ENCODE data around the gene SUSD5.
"Not testable (repeated sequence)": the region's sequence is repeated elsewhere in the genome, so short reads cannot be mapped to it uniquely, and the experiment has no call there.

The SUSD5 gene

GRCh38 chr3:33186524-33187367 is 31.9 kb downstream of the SUSD5 start:
- in situ Hi-C loops (cut with MboI; ENCODE audit: low pct_unique_long_range_greater_than_20kb, low sequenced_read_pairs, unreplicated experiment): no loop called here
- DNase-seq (ENCODE audit: low spot score): no peak
- TF ChIP-seq CTCF (IDR thresholded peaks at IDR 0.05; ENCODE audit: extremely low read depth, insufficient read depth, missing control alignments): no peak

- TF ChIP-seq CTCF (IDR thresholded peaks at IDR 0.05; ENCODE audit: extremely low read depth, insufficient read depth, missing control alignments): no peak
- no peak for DNase-seq (ENCODE audit: low spot score)
- in situ Hi-C loops (cut with MboI; ENCODE audit: low pct_unique_long_range_greater_than_20kb, low sequenced_read_pairs, unreplicated experiment): no loop called here
Observed at GRCh38 chr3:33184863-33185262, 33.7 kb downstream of the SUSD5 start.

- in situ Hi-C loops (cut with MboI; ENCODE audit: low pct_unique_long_range_greater_than_20kb, low sequenced_read_pairs, unreplicated experiment); DNase-seq (ENCODE audit: low spot score): not testable (repeated sequence)
Observed at GRCh38 chr3:33181641-33182040, 37.0 kb downstream of the SUSD5 start.

DNA sequence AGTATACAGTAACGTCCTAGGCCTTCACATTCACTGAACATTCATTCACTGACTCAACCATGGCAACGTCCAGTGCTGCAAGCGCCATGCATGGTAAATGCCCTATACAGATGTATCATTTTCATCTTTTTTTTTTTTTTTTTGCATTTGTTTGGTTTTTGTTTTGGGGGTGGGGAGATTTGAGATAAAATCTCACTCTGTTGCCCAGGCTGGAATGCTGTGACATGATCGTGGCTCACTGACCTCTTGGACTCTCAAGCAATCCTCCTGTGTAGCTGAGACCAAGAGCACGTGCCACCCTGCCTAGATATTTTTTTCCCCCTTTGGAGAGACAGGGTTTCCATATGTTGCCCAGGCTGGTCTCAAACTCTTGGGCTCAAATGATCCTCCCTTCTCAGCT is 37.4 kb downstream of the SUSD5 start:
- no peak for TF ChIP-seq CTCF (IDR thresholded peaks at IDR 0.05; ENCODE audit: extremely low read depth, insufficient read depth, missing control alignments)
- in situ Hi-C loops (cut with MboI; ENCODE audit: low pct_unique_long_range_greater_than_20kb, low sequenced_read_pairs, unreplicated experiment): no loop called here
- DNase-seq (ENCODE audit: low spot score): no peak

DNA sequence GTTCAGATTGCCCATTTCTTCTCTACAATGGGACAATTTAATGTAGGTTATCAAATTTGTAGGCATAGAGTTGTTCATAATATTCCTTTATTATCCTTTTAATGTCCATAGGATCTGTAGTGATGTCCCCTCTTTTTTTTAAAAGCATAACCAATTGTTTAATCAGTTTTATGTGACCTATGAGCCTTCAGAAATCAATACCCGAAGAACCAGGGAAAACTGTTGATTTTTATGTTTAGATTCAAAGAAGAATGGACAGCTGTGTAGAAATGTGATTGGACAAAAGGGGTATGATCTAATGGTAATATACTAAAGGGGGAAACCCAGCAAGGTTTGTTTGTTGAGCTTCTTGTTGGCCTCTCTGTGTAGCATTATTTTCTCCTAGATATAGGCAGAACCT is 39.5 kb downstream of the SUSD5 start:
- no peak for DNase-seq (ENCODE audit: low spot score)
- in situ Hi-C loops (cut with MboI; ENCODE audit: low pct_unique_long_range_greater_than_20kb, low sequenced_read_pairs, unreplicated experiment): no loop called here

GRCh38 chr3:33174711-33175414 is 43.7 kb downstream of the SUSD5 start:
- TF ChIP-seq CTCF (IDR thresholded peaks at IDR 0.05; ENCODE audit: extremely low read depth, insufficient read depth, missing control alignments): no peak
- DNase-seq (ENCODE audit: low spot score): no peak
- in situ Hi-C loops (cut with MboI; ENCODE audit: low pct_unique_long_range_greater_than_20kb, low sequenced_read_pairs, unreplicated experiment): no loop called here

More for the DNA sequence above, 39.5 kb downstream of the SUSD5 start:
- TF ChIP-seq CTCF (IDR thresholded peaks at IDR 0.05; ENCODE audit: extremely low read depth, insufficient read depth, missing control alignments): no peak

- in situ Hi-C loops (cut with MboI; ENCODE audit: low pct_unique_long_range_greater_than_20kb, low sequenced_read_pairs, unreplicated experiment): no loop called here
- no peak for TF ChIP-seq CTCF (IDR thresholded peaks at IDR 0.05; ENCODE audit: extremely low read depth, insufficient read depth, missing control alignments)
- no peak for DNase-seq (ENCODE audit: low spot score)
Observed at GRCh38 chr3:33174095-33174494, 44.5 kb downstream of the SUSD5 start.

Measured in GM13977 (cell line).